GM12873 (cell line): ENCODE measurements around the gene PAQR7.

ENCODE experiments used
- CTCF ChIP-seq: IDR thresholded peaks from 2 replicates; pipeline ENCODE4 v1.5.1; 2012; ENCODE audit warnings: low read depth, mild to moderate bottlenecking, moderate library complexity, low read length, control low read depth; ENCODE audit not compliant: insufficient read depth; ENCODE audit errors: missing control alignments

The PAQR7 gene

GRCh38 chr1:25844536-25845337 is 30.8 kb downstream of the PAQR7 start:
- no peak for TF ChIP-seq CTCF

DNA sequence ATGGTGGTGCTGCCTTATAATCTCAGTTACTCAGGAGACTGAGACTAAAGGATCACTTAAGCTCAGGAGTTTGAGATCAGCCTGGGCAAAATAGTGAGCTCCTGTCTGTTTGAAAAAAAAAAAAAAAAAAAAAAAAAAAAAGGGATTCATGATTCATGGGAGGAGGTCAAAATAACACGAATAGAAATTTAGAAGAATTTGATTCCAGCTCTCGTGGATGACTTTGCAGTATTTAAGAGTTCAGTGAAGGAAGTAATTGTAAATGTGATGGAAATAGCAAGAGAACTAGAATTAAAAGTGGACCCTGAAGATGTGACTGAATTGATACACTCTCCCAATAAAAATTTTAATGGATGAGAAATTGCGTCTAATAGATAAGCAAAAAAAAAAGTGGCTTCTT is 32.0 kb downstream of the PAQR7 start:
- no peak for TF ChIP-seq CTCF

- TF ChIP-seq CTCF, result peak; percentile 49
Observed at GRCh38 chr1:25837262-25837875, 38.1 kb downstream of the PAQR7 start.

DNA sequence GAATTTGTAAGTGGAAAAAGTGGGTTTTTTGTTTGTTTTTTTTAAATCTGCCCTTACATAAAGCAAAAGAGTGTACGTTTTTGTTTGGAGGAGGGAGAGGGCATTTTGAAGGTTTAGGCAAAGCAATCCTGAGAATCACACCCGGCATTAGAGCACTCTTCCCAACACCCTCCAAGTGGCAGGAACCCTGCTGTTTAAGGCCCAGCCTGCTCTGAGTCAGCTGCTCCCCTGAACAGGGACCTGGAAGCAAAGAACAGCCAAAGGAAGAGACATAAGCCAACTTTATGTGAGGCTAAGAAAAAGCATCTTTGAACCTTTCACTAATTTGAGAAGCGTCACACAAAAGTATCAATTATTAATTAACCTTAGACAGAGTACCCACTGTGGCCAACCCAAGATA is 38.8 kb downstream of the PAQR7 start:
- TF ChIP-seq CTCF, result no peak

- no peak for TF ChIP-seq CTCF
Observed at GRCh38 chr1:25834894-25835293, 40.6 kb downstream of the PAQR7 start.

DNA sequence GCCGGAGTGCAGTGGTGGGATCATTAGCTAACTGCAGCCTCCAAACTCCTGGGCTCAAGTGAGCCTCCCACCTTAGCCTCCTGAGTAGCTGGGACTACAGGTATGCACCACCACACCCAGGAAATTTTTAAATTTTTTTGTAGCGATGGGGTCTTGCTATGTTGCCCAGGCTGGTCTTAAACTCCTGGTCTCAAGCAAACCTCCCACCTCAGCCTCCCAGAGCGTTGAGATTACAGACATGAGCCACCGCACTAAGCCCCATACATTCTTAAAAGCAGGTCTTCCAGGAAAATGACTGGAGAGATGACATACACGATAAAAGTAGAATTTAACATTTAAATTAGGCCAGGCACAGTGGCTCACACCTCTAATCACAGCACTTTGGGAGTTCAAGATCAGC is 42.4 kb downstream of the PAQR7 start:
- no peak for TF ChIP-seq CTCF

- no peak for TF ChIP-seq CTCF
Observed at GRCh38 chr1:25832336-25833037, 43.0 kb downstream of the PAQR7 start.
